GM21381 (cell line): ENCODE measurements around the gene PIP4K2C.
"Not testable (repeated sequence)": the region's sequence is repeated elsewhere in the genome, so short reads cannot be mapped to it uniquely, and the experiment has no call there.

Experiments
- ATAC-seq: cut with Tn5 transposase; IDR thresholded peaks from one replicate; pipeline ENCODE4 v1.9.1; 2021; ENCODE audit warnings: mild to moderate bottlenecking, moderate library complexity; ENCODE audit not compliant: unreplicated experiment

Gene PIP4K2C

GRCh38 chr12:57558864-57559263 is 32.1 kb upstream of the PIP4K2C start:
- no peak for ATAC-seq

- no peak for ATAC-seq
Observed at GRCh38 chr12:57560516-57560915, 30.5 kb upstream of the PIP4K2C start.

- ATAC-seq = not testable (repeated sequence)
Observed at GRCh38 chr12:57561117-57561516, 29.9 kb upstream of the PIP4K2C start.

- ATAC-seq = no peak
Observed at GRCh38 chr12:57563358-57563757, 27.6 kb upstream of the PIP4K2C start.

GRCh38 chr12:57564178-57564740 is 26.7 kb upstream of the PIP4K2C start:
- ATAC-seq = no peak

- no peak for ATAC-seq
Observed at GRCh38 chr12:57568838-57569237, 22.2 kb upstream of the PIP4K2C start.

GRCh38 chr12:57569858-57570257 is 21.1 kb upstream of the PIP4K2C start:
- no peak for ATAC-seq

GRCh38 chr12:57570438-57570837 is 20.6 kb upstream of the PIP4K2C start:
- ATAC-seq = not testable (repeated sequence)

GRCh38 chr12:57571926-57572762 is 18.8 kb upstream of the PIP4K2C start:
- ATAC-seq = no peak

GRCh38 chr12:57574795-57575194 is 16.2 kb upstream of the PIP4K2C start:
- ATAC-seq = no peak

GRCh38 chr12:57575771-57576612 is 15.0 kb upstream of the PIP4K2C start:
- ATAC-seq = no peak

- ATAC-seq = no peak
Observed at GRCh38 chr12:57576613-57577160, 14.3 kb upstream of the PIP4K2C start.

- no peak for ATAC-seq
Observed at GRCh38 chr12:57577981-57578758, 12.8 kb upstream of the PIP4K2C start.

- ATAC-seq = no peak
Observed at GRCh38 chr12:57579011-57579410, 12.0 kb upstream of the PIP4K2C start.

- ATAC-seq = no peak
Observed at GRCh38 chr12:57579677-57580465, 11.1 kb upstream of the PIP4K2C start.

- ATAC-seq = no peak
Observed at GRCh38 chr12:57580466-57580795, 10.6 kb upstream of the PIP4K2C start.

- no peak for ATAC-seq
Observed at GRCh38 chr12:57581802-57582201, 9.2 kb upstream of the PIP4K2C start.

- ATAC-seq = no peak
Observed at GRCh38 chr12:57582440-57582839, 8.6 kb upstream of the PIP4K2C start.

GRCh38 chr12:57583008-57583831 is 7.8 kb upstream of the PIP4K2C start:
- ATAC-seq = peak; percentile 91
